Hepatocyte (in vitro differentiated cells): Measurements from ENCODE around the gene PDIA5. TPM values are rescaled to one million over a fixed set of nuclear protein-coding genes. Genes with fewer than 3 reads are reported as not detected.

Source experiments
- DNase-seq: peaks from one replicate; pipeline ENCODE4 v3.0.0-alpha.2; 2016; ENCODE audit warnings: low spot score
- H2AFZ ChIP-seq: fragments of 200-600 bp; sonication (generic); 2 replicates; pipeline ENCODE4 v1.6.0; 2016; ENCODE audit warnings: antibody characterized with exemption, mild to moderate bottlenecking
- H3K27ac ChIP-seq: fragments of 200-600 bp; sonication (generic); 2 replicates; pipeline ENCODE4 v1.5.1; 2016; ENCODE audit warnings: mild to moderate bottlenecking
- H3K27me3 ChIP-seq: fragments of 200-600 bp; sonication (generic); 2 replicates; pipeline ENCODE4 v1.6.1; 2016
- H3K36me3 ChIP-seq: fragments of 200-600 bp; sonication (generic); replicated peaks from 2 replicates; pipeline ENCODE4 v1.5.1; 2016; ENCODE audit warnings: low read depth; ENCODE audit not compliant: insufficient read depth
- H3K4me1 ChIP-seq: fragments of 200-600 bp; sonication (generic); 2 replicates; pipeline ENCODE4 v1.5.1; 2016; ENCODE audit warnings: mild to moderate bottlenecking, moderate library complexity; ENCODE audit not compliant: insufficient read depth
- H3K4me2 ChIP-seq: fragments of 200-600 bp; sonication (generic); 2 replicates; pipeline ENCODE4 v1.6.0; 2016
- H3K4me3 ChIP-seq: fragments of 200-600 bp; sonication (generic); 2 replicates; pipeline ENCODE4 v1.5.1; 2016; ENCODE audit warnings: mild to moderate bottlenecking
- H3K79me2 ChIP-seq: fragments of 200-600 bp; sonication (generic); 2 replicates; pipeline ENCODE4 v1.6.0; 2017; ENCODE audit warnings: mild to moderate bottlenecking
- H3K9me2 ChIP-seq: fragments of 200-600 bp; sonication (generic); replicated peaks from 2 replicates; pipeline ENCODE4 v1.6.0; 2017; ENCODE audit warnings: mild to moderate bottlenecking; ENCODE audit not compliant: insufficient read depth
- H3K9me3 ChIP-seq: fragments of 200-600 bp; sonication (generic); 2 replicates; pipeline ENCODE4 v1.5.1; 2016; ENCODE audit warnings: low read depth, mild to moderate bottlenecking
- H4K20me1 ChIP-seq: fragments of 200-600 bp; sonication (generic); 2 replicates; pipeline ENCODE4 v1.6.0; 2016; ENCODE audit warnings: mild to moderate bottlenecking; ENCODE audit not compliant: insufficient read depth, poor library complexity, severe bottlenecking
- CTCF ChIP-seq: fragments of 200-600 bp; sonication (generic); IDR thresholded peaks from 2 replicates; pipeline ENCODE4 v1.5.1; 2016; ENCODE audit warnings: antibody characterized with exemption, mild to moderate bottlenecking; ENCODE audit not compliant: poor library complexity
- EZH2 ChIP-seq: fragments of 200-600 bp; sonication (generic); IDR thresholded peaks from 2 replicates; pipeline ENCODE4 v1.6.1; 2016; ENCODE audit warnings: antibody characterized with exemption, mild to moderate bottlenecking, borderline replicate concordance
- EZH2phosphoT487 ChIP-seq: fragments of 200-600 bp; sonication (generic); IDR thresholded peaks from one replicate; pipeline ENCODE4 v1.6.1; 2018; ENCODE audit warnings: antibody characterized with exemption, mild to moderate bottlenecking, low read depth, moderate library complexity; ENCODE audit not compliant: unreplicated experiment, severe bottlenecking
- WGBS: methylation state at CpG from one replicate; pipeline ENCODE4 v1.1.6; 2016; ENCODE audit warnings: low lambda C conversion rate; ENCODE audit errors: missing lambda C conversion rate; 5-methylcytosine and 5-hydroxymethylcytosine counted together
- polyA plus RNA-seq: library from polyadenylated mRNA; unstranded; fragments of >200 nt; fragmentation: Nextera tagmentation; extraction: Ambion mirVana; gene quantifications from 2 replicates; pipeline ENCODE4 v1.2.1, GENCODE V29; 2016
- total RNA-seq: library from RNA; depleted of rRNA; stranded (reverse); fragments of >200 nt; gene quantifications from 2 replicates; pipeline ENCODE4 v1.2.3, GENCODE V29; 2014

Gene PDIA5
- total and polyA plus RNA-seq, 2 experiments from 2014 or later = 71.8 to 97.3 TPM

- no peaks in the 10 kb centered on the region for H3K9me2 ChIP-seq
- H3K79me2 ChIP-seq = no peaks in the 10 kb centered on the region
- no peak overlapping the region for H2AFZ ChIP-seq
- H3K27me3 ChIP-seq = no peaks in the 10 kb centered on the region
- peak overlapping the region; percentile 43 for H3K4me2 ChIP-seq
- no peaks in the 10 kb centered on the region for H3K36me3 ChIP-seq
- H3K4me1 ChIP-seq = no peaks in the 10 kb centered on the region
- H3K27ac ChIP-seq = no peak overlapping the region
- peak; percentile 25 for DNase-seq
- peaks cover 3% of the 10 kb centered on the region for H3K9me3 ChIP-seq
- TF ChIP-seq CTCF = peak; percentile 30
- no peak for TF ChIP-seq EZH2phosphoT487
- no peak for TF ChIP-seq EZH2
- 19% methylated on average over 6 of the region's 10 CpGs for WGBS
- no peak overlapping the region for H3K4me3 ChIP-seq
- no peaks in the 10 kb centered on the region for H4K20me1 ChIP-seq
Observed at GRCh38 chr3:123194552-123194951, 127.7 kb downstream of the PDIA5 start.

GRCh38 chr3:123198372-123198771, 131.5 kb downstream of the PDIA5 start:
- H3K4me3 ChIP-seq = no peak overlapping the region
- no peaks in the 10 kb centered on the region for H3K9me2 ChIP-seq
- DNase-seq = no peak
- no peak overlapping the region for H2AFZ ChIP-seq
- WGBS = 82% methylated on average over 1 of the region's 1 CpG
- H3K27me3 ChIP-seq = no peaks in the 10 kb centered on the region
- no peaks in the 10 kb centered on the region for H3K36me3 ChIP-seq
- peaks cover 3% of the 10 kb centered on the region for H3K9me3 ChIP-seq
- H3K4me1 ChIP-seq = no peaks in the 10 kb centered on the region
- no peaks in the 10 kb centered on the region for H4K20me1 ChIP-seq
- no peak overlapping the region for H3K4me2 ChIP-seq
- peaks cover 11% of the 10 kb centered on the region for H3K79me2 ChIP-seq
- TF ChIP-seq EZH2phosphoT487 (no peak), EZH2 (no peak), CTCF (no peak)
- H3K27ac ChIP-seq = no peak overlapping the region

GRCh38 chr3:123201223-123201556, 134.4 kb downstream of the PDIA5 start:
- WGBS = 9% methylated on average over 6 of the region's 6 CpGs
- no peak for TF ChIP-seq EZH2phosphoT487
- TF ChIP-seq EZH2 = no peak
- TF ChIP-seq CTCF = no peak
- H3K9me3 ChIP-seq = peaks cover 3% of the 10 kb centered on the region
- no peaks in the 10 kb centered on the region for H3K27me3 ChIP-seq
- H3K4me2 ChIP-seq = peak overlapping the region; percentile 81
- peaks cover 26% of the 10 kb centered on the region for H3K79me2 ChIP-seq
- H2AFZ ChIP-seq = peak overlapping the region; percentile 95
- H3K4me1 ChIP-seq = no peaks in the 10 kb centered on the region
- no peaks in the 10 kb centered on the region for H4K20me1 ChIP-seq
- peak overlapping the region; percentile 80 for H3K27ac ChIP-seq
- H3K9me2 ChIP-seq = no peaks in the 10 kb centered on the region
- H3K36me3 ChIP-seq = no peaks in the 10 kb centered on the region
- no peak for DNase-seq
- H3K4me3 ChIP-seq = peak overlapping the region; percentile 33
